ENCODE results near the gene NPHP4. TPM values are rescaled to one million over a fixed set of nuclear protein-coding genes. Genes with fewer than 3 reads are reported as not detected.
A peak's percentile ranks its signal among the peaks of the same experiment; 100 is the strongest.

NPHP4 gene
- total and polyA plus RNA-seq, 9 of the 15 experiments (the other 6 are each of a cell fraction or from before 2014, with no cell fraction given) = 0.52 to 26.2 (median 6.7) TPM

DNA sequence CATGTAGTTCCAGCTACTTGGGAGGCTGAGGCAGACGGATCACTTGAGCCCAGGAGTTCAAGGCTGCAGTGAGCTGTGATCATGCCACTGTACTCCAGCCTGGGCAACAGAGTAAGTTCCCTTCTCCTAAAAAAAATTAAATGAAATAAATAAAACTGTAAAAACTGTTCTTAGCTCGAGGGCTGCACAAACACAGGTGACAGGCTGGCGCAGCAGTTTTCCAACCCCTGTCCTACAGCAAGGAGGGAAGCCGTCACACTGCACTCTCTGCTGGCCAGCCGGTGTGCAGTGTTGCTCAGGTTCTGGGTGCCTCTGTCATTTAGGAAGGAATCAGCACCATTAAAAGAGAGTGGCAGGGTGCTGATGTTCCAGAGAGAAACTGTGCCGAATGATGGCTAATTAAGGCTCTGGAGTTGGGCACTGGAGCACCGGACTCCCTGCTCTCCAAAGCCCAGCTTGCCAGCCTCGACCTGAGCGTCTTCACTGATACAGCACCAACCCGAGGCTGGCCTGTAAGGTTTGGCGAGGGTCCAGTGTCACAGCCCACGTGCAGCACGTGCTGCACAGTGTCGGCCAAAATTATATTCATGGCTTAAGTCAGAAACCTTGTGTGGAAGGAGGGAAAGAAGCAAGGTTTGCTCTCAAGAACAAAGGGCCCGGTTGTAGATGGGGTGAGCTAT, 27.1 kb upstream of the NPHP4 start:
- no TSS peak for BruUV-seq (replicated peaks)
- H3K4me3 ChIP-seq = no peak overlapping the region
- no peak overlapping the region for H3K27ac ChIP-seq (ENCODE audit: extremely low read depth, low read depth, low read length)
- DNase-seq (ENCODE audit: extremely low read depth in 1 of 4, low spot score in 3 of 4) (no peak), ATAC-seq (no peak), FAIRE-seq (no peak)
- peaks cover 0 to 3% of the 10 kb centered on the region in 2 experiments; a peak in 2 of 5 replicates for H3K4me1 ChIP-seq (replicated peaks in 1 of 2; ENCODE audit: control insufficient read depth in 2 of 2, insufficient read depth in 2 of 2, low read length in 2 of 2)
- H3K79me2 ChIP-seq (ENCODE audit: control insufficient read depth, insufficient read depth, low read length) = no peaks in the 10 kb centered on the region
- H3K9me1 ChIP-seq (ENCODE audit: control insufficient read depth, insufficient read depth, low read length) = no peaks in the 10 kb centered on the region
- no peak overlapping the region for H3K9ac ChIP-seq (ENCODE audit: insufficient read depth in 1 of 2, low read depth in 2 of 2, low read length in 2 of 2)
- no peak overlapping the region for H3K4me2 ChIP-seq (ENCODE audit: insufficient read depth, low read length)
- no peaks in the 10 kb centered on the region for H3K9me3 ChIP-seq (replicated peaks; ENCODE audit: control insufficient read depth, insufficient read depth, low read depth, low read length)
- H4K20me1 ChIP-seq (replicated peaks; ENCODE audit: control insufficient read depth, insufficient read depth, low read length) = peaks cover 4% of the 10 kb centered on the region; the same call in 1 of the 2 replicates
- in situ Hi-C loops (cut with MboI) (no loop called here), intact Hi-C loops (cut with micrococcal nuclease) (no loop called here)
- ChIA-PET POLR2A (no interaction called here), CTCF (ENCODE audit: low intra/inter-chr PET ratio) (no interaction called here)
- H3K36me3 ChIP-seq (ENCODE audit: control insufficient read depth, insufficient read depth, low read length) = no peaks in the 10 kb centered on the region; the same call in 2 of the 3 replicates
- TF ChIP-seq TEAD2 (tag; IDR thresholded peaks at IDR 0.05) = no peak
- no peak for TF ChIP-seq ZC3H8 (IDR thresholded peaks at IDR 0.05)
- TF ChIP-seq BHLHE40 (IDR thresholded peaks at IDR 0.05; ENCODE audit: low read length) = 0 out of 2 replicates have a peak, but pooled peaks have one; percentile 24
- no peak for TF ChIP-seq RFX1 (IDR thresholded peaks at IDR 0.05)
- 0 out of 2 replicates have a peak, but pooled peaks have one; percentile 10 for TF ChIP-seq NFIC (IDR thresholded peaks at IDR 0.05)
- no peak for TF ChIP-seq GATA2 (CRISPR knock-in tag; IDR thresholded peaks at IDR 0.05)
- TF ChIP-seq, protein P1, sequence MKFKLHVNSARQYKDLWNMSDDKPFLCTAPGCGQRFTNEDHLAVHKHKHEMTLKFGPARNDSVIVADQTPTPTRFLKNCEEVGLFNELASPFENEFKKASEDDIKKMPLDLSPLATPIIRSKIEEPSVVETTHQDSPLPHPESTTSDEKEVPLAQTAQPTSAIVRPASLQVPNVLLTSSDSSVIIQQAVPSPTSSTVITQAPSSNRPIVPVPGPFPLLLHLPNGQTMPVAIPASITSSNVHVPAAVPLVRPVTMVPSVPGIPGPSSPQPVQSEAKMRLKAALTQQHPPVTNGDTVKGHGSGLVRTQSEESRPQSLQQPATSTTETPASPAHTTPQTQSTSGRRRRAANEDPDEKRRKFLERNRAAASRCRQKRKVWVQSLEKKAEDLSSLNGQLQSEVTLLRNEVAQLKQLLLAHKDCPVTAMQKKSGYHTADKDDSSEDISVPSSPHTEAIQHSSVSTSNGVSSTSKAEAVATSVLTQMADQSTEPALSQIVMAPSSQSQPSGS (CRISPR knock-in tag; IDR thresholded peaks at IDR 0.05) = no peak
- no peak for TF ChIP-seq ZNF23 (CRISPR knock-in tag; IDR thresholded peaks at IDR 0.05)
- TF ChIP-seq, protein P2, sequence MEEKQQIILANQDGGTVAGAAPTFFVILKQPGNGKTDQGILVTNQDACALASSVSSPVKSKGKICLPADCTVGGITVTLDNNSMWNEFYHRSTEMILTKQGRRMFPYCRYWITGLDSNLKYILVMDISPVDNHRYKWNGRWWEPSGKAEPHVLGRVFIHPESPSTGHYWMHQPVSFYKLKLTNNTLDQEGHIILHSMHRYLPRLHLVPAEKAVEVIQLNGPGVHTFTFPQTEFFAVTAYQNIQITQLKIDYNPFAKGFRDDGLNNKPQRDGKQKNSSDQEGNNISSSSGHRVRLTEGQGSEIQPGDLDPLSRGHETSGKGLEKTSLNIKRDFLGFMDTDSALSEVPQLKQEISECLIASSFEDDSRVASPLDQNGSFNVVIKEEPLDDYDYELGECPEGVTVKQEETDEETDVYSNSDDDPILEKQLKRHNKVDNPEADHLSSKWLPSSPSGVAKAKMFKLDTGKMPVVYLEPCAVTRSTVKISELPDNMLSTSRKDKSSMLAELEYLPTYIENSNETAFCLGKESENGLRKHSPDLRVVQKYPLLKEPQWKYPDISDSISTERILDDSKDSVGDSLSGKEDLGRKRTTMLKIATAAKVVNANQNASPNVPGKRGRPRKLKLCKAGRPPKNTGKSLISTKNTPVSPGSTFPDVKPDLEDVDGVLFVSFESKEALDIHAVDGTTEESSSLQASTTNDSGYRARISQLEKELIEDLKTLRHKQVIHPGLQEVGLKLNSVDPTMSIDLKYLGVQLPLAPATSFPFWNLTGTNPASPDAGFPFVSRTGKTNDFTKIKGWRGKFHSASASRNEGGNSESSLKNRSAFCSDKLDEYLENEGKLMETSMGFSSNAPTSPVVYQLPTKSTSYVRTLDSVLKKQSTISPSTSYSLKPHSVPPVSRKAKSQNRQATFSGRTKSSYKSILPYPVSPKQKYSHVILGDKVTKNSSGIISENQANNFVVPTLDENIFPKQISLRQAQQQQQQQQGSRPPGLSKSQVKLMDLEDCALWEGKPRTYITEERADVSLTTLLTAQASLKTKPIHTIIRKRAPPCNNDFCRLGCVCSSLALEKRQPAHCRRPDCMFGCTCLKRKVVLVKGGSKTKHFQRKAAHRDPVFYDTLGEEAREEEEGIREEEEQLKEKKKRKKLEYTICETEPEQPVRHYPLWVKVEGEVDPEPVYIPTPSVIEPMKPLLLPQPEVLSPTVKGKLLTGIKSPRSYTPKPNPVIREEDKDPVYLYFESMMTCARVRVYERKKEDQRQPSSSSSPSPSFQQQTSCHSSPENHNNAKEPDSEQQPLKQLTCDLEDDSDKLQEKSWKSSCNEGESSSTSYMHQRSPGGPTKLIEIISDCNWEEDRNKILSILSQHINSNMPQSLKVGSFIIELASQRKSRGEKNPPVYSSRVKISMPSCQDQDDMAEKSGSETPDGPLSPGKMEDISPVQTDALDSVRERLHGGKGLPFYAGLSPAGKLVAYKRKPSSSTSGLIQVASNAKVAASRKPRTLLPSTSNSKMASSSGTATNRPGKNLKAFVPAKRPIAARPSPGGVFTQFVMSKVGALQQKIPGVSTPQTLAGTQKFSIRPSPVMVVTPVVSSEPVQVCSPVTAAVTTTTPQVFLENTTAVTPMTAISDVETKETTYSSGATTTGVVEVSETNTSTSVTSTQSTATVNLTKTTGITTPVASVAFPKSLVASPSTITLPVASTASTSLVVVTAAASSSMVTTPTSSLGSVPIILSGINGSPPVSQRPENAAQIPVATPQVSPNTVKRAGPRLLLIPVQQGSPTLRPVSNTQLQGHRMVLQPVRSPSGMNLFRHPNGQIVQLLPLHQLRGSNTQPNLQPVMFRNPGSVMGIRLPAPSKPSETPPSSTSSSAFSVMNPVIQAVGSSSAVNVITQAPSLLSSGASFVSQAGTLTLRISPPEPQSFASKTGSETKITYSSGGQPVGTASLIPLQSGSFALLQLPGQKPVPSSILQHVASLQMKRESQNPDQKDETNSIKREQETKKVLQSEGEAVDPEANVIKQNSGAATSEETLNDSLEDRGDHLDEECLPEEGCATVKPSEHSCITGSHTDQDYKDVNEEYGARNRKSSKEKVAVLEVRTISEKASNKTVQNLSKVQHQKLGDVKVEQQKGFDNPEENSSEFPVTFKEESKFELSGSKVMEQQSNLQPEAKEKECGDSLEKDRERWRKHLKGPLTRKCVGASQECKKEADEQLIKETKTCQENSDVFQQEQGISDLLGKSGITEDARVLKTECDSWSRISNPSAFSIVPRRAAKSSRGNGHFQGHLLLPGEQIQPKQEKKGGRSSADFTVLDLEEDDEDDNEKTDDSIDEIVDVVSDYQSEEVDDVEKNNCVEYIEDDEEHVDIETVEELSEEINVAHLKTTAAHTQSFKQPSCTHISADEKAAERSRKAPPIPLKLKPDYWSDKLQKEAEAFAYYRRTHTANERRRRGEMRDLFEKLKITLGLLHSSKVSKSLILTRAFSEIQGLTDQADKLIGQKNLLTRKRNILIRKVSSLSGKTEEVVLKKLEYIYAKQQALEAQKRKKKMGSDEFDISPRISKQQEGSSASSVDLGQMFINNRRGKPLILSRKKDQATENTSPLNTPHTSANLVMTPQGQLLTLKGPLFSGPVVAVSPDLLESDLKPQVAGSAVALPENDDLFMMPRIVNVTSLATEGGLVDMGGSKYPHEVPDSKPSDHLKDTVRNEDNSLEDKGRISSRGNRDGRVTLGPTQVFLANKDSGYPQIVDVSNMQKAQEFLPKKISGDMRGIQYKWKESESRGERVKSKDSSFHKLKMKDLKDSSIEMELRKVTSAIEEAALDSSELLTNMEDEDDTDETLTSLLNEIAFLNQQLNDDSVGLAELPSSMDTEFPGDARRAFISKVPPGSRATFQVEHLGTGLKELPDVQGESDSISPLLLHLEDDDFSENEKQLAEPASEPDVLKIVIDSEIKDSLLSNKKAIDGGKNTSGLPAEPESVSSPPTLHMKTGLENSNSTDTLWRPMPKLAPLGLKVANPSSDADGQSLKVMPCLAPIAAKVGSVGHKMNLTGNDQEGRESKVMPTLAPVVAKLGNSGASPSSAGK (IDR thresholded peaks at IDR 0.05) = peak; percentile 26; the same call in 1 of the 2 replicates
- H3K27me3 ChIP-seq (ENCODE audit: control insufficient read depth in 2 of 2, insufficient read depth in 2 of 2, low read length in 2 of 2) = no peaks in the 10 kb centered on the region
- WGBS (ENCODE audit: insufficient coverage, low coverage, missing lambda C conversion rate) = 42% methylated on average over 15 of the region's 15 CpGs
- no peak overlapping the region for H2AFZ ChIP-seq (ENCODE audit: low read depth, low read length)
